VCaP (cell line): ENCODE measurements around the gene RNPEPL1.

Experiments used
- H3K27ac ChIP-seq: fragments of 450-650 bp; 2 replicates; pipeline ENCODE4 v1.5.1; 2017
- TF ChIP-seq, protein P1 (sequence below): fragments of 450-650 bp; conservative IDR thresholded peaks from 2 replicates; pipeline ENCODE4 v1.5.1; 2017; ENCODE audit warnings: mild to moderate bottlenecking, moderate library complexity

RNPEPL1 gene

DNA sequence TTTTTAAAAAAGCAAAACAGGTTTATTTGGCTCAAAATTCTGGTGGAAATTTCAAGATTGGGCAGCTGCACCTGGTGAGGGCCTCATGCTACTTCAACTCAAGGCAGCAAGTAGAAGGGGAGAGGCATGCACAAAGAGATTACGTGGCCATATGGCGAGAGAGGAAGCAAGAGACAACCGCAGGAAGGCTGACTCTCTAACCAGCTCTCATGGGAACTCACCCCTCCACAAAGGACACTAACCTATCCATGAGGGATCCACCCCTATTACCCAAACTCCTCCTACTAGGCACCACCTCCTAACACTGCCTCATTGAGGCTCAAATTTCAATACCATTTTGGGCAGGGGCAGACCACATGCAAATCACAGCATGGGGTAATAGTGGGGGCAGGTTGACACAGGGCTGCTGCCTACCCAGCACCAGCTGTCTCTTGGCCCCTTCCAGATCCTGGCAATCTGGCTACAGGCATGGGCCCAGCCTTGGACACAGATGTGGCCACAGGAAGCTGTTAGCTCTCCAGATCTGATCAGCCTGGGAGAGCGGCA is 16.3 kb downstream of the RNPEPL1 start:
- peak overlapping the region; percentile 86; the same call in 1 of the 2 replicates for H3K27ac ChIP-seq
- TF ChIP-seq, protein P1, sequence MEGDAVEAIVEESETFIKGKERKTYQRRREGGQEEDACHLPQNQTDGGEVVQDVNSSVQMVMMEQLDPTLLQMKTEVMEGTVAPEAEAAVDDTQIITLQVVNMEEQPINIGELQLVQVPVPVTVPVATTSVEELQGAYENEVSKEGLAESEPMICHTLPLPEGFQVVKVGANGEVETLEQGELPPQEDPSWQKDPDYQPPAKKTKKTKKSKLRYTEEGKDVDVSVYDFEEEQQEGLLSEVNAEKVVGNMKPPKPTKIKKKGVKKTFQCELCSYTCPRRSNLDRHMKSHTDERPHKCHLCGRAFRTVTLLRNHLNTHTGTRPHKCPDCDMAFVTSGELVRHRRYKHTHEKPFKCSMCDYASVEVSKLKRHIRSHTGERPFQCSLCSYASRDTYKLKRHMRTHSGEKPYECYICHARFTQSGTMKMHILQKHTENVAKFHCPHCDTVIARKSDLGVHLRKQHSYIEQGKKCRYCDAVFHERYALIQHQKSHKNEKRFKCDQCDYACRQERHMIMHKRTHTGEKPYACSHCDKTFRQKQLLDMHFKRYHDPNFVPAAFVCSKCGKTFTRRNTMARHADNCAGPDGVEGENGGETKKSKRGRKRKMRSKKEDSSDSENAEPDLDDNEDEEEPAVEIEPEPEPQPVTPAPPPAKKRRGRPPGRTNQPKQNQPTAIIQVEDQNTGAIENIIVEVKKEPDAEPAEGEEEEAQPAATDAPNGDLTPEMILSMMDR = no peak

DNA sequence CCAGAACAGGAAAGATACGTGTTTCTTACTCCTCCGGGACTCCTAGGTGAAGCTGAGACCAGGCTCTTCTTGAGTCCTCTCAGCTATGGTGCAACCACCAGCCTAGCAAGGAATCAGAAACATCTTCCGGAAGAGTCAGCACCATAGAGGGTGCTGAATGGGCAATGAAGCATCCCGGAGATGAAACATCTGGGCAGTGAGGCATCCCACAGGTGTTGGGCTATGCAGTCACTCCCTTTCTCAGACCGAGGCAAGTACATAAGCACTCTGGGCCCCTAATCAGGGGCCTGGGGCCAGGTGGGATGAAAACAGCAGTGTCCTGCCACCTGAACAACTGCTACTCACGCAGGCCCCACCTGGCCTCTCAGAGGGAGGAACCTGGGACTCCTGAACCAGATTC is 16.8 kb downstream of the RNPEPL1 start:
- H3K27ac ChIP-seq = peak overlapping the region; percentile 86; the same call in 1 of the 2 replicates
- TF ChIP-seq, protein P1 = no peak

DNA sequence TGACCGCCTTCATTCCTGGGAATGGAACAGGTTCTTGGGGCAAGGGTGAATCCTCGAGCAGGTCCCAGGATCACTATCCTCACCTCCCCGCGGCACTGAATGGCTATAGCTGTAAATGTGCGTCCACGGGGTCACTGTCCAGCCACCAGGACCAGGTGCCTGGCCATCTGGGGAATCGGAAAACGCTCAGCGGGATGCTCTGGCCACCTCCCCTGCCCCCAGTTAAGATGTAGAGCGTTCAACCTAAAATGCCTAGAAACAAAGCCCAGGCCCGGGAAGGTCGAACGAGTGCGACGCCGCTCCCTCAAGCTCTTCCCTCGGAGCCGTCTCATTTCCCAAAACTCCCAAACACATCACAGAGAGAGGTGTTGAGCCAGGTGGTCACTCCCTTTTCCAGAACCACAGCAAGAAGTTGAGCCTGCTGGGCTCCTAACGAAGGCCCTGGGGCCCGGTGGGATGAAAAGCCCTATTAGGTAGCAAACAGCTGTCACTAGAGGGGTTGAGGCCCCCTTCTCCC is 17.5 kb downstream of the RNPEPL1 start:
- TF ChIP-seq, protein P1 = no peak
- H3K27ac ChIP-seq = peak overlapping the region; percentile 86

DNA sequence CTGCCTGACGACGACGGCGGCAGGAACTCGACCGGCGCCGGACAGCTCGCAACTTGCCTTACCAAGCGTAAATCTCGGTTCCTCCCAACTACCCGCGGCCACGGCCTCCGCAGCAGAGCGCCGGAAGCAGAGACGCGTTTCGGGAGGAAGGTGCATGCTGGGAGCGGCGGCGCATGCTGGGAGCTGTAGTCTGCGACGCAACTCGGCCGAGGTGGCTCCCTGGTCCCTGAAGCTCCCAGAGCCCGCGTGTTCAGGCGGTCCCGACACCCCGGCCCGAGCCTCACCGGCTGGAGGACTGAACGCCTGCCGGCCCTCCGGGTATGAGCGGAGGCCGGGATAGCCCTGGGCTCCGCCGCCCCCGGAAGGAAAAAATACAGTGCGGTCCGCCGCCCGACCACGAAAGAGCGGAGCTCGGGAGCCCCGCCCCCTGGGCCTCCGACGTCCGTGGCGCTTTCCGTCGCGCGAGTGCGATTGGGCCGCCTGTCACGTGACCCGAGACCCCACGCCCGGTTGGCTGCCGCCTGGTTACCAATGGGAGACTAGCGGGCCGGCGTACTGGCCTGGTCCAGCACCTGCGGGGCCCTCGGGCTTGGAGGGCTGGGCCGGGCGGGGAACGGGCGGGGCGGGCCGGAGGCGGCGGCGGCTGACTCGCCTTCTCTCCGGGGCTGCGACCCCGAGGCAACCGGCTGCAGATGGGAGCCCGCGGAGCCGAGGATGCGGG is 18.1 kb downstream of the RNPEPL1 start, which contains the start of gene CAPN10:
TSS of gene CAPN10 (plus strand) at position 537 of the 721 bp plus-strand sequence. CDS start at position 715, 178 bp downstream.
- peak within 1 kb of the TSS; percentile 86 for H3K27ac ChIP-seq
- TF ChIP-seq, protein P1 = no peak

DNA sequence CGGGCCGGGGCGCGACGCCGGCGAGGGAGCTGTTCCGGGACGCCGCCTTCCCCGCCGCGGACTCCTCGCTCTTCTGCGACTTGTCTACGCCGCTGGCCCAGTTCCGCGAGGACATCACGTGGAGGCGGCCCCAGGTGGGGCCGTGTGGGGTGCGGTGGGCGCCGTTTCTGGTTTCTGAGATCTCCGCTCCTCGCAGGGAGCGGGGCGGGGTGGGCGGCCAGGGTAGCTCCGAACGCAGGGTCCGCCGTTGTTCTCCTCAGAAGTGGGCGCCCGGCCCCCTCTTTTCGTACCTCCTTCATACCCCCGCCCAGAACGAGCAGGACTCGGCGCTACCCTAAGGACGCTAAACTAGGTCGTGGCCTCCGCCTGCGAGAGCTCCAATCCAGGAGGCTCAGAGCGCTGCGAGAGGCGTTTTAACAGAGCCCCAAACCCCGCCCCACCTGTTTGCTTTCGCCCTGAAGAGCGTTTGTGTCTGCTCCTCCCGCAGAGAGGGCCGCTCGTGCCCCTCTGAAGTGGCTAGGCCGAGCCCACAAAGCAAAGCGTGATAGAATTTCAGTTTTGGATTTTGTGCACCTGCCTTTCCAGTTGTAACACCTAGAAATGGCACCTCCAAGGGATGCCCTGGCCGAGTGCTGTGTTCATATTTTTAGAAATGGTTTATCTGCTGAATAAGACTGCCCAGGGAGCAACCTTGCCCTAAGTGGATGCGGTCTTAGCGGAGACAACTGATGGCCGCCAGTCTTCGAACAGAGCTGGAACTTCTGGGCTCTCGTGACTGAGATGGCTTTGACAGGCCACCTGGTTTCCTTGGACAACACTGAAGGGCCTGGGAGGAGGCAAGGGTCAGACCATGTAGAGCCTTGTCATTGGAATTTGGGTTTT is 18.9 kb downstream of the RNPEPL1 start:
- peak overlapping the region; percentile 86 for H3K27ac ChIP-seq
- TF ChIP-seq, protein P1 = no peak

DNA sequence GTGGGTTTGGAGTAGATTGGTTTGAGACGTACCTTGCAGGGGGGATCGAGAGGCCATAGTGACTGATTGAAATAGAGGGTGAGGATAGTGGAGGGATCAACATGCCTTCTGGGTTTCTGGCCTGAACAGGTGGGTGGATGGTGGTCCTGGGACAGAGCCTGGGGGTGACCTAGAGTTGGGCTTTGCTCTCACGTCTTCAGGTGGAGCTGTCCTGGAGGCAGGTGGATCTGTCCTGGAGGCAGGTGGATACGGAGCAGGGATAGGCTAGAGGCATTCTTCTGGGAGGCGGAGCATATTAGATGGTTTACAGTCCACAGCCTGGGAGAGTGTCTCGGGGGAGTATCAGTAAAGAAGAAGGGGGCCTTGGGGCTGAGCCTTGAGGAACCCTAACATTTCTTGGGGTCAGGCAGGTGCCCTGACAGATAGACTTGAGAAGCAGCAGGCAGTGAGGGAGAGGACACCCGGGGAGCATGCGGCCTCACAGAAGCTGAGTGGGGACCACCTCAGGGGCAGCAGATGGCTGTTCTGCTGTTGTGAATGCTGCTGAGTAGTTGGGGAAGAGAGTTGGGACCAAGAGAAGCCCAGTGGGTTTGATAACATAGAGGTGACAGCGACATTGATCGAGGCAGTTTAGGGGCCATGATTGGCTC is 19.8 kb downstream of the RNPEPL1 start:
- TF ChIP-seq, protein P1 = no peak
- H3K27ac ChIP-seq = peak overlapping the region; percentile 86
